K562 (cell line): ENCODE results near the gene HTR1D. TPM values are rescaled to one million over a fixed set of nuclear protein-coding genes. Genes with fewer than 3 reads are reported as not detected.

Experiments
- ATAC-seq: fragments of 200-7000 bp; cut with Tn5 transposase; 3 replicates; pipeline ENCODE4 v1.9.1; 2020; ENCODE audit warnings: moderate library complexity
- BruUV-seq: library from RNA; stranded (reverse); fragments of 400-500 nt; replicated peaks from 2 replicates; lab custom pipeline; 2021; lab: Mats Ljungman, UMichigan
- CTCF ChIA-PET: fragments of 300-600 bp; formaldehyde crosslinking; extraction: SDS; loops from one replicate; lab custom pipeline; 2021; ENCODE audit warnings: low intra/inter-chr PET ratio; lab: Yijun Ruan, JAX
- POLR2A ChIA-PET: fragments of 300-600, 350-650 bp; sonication (Branson Sonifier 250); formaldehyde crosslinking; extraction: SDS; loops from one replicate; lab custom pipeline; 2021; ENCODE audit warnings: antibody characterized with exemption, inconsistent platforms; lab: Yijun Ruan, JAX
- DNase-seq, 4 experiments: peaks; one replicate each; pipeline versions ENCODE4 v3.0.0 to v3.0.0-alpha.2; 2011 to 2018; ENCODE audit warnings: low spot score in 3 of 4, mixed read lengths in 3 of 4; ENCODE audit errors: extremely low read depth in 1 of 4
- FAIRE-seq: peaks from 2 replicates; lab custom pipeline; 2011; peaks lifted over from hg19 to GRCh38; lab: Jason Lieb, UNC
- H2AFZ ChIP-seq: 2 replicates; pipeline ENCODE4 v1.6.0; 2011; ENCODE audit warnings: low read depth, low read length, control low read depth, inconsistent platforms
- H3K27ac ChIP-seq: fragments of 200-600 bp; 3 replicates; pipeline ENCODE4 v1.8.0; 2011; ENCODE audit warnings: low read depth, mild to moderate bottlenecking, control low read depth, inconsistent platforms, low read length, moderate library complexity, mixed read lengths; ENCODE audit errors: extremely low read depth
- H3K27me3 ChIP-seq, 2 experiments: fragments of 300-600 bp in 1 of 2; 2 replicates in 1 of 2; 3 replicates in 1 of 2; pipeline versions ENCODE4 v1.6.0 to v1.8.0; 2011; ENCODE audit warnings: inconsistent platforms in 2 of 2, low read length in 2 of 2, mild to moderate bottlenecking in 1 of 2, mixed read lengths in 1 of 2, moderate library complexity in 1 of 2; ENCODE audit not compliant: control insufficient read depth in 2 of 2, insufficient read depth in 2 of 2
- H3K36me3 ChIP-seq: fragments of 300-600 bp; 3 replicates; pipeline ENCODE4 v1.8.0; 2011; ENCODE audit warnings: mild to moderate bottlenecking, low read length, inconsistent platforms; ENCODE audit not compliant: control insufficient read depth, insufficient read depth
- H3K4me1 ChIP-seq, 2 experiments: fragments of 200-600 bp in 1 of 2; replicated peaks in 1 of 2; 2 replicates in 1 of 2; 3 replicates in 1 of 2; pipeline versions ENCODE4 v1.5.1 to v1.8.0; 2011; ENCODE audit warnings: inconsistent platforms in 2 of 2, low read length in 2 of 2, mild to moderate bottlenecking in 1 of 2, mixed read lengths in 1 of 2, moderate library complexity in 1 of 2; ENCODE audit not compliant: control insufficient read depth in 2 of 2, insufficient read depth in 2 of 2
- H3K4me2 ChIP-seq: 2 replicates; pipeline ENCODE4 v1.6.1; 2011; ENCODE audit warnings: low read length, control low read depth, inconsistent platforms, mixed read lengths; ENCODE audit not compliant: insufficient read depth
- H3K4me3 ChIP-seq: fragments of 200-600 bp; sonication (generic), shearing (Covaris generic); 2 replicates; pipeline ENCODE4 v1.5.1; 2016; ENCODE audit warnings: control low read depth, inconsistent platforms
- H3K79me2 ChIP-seq: fragments of 200-600 bp; 3 replicates; pipeline ENCODE4 v1.8.0; 2011; ENCODE audit warnings: low read length, inconsistent platforms; ENCODE audit not compliant: control insufficient read depth, insufficient read depth
- H3K9ac ChIP-seq, 2 experiments: 2 replicates each; pipeline versions ENCODE4 v1.6.0 to v1.6.1; 2011; ENCODE audit warnings: low read depth in 2 of 2, low read length in 2 of 2, control low read depth in 1 of 2, inconsistent platforms in 1 of 2, mild to moderate bottlenecking in 1 of 2, mixed read lengths in 1 of 2; ENCODE audit not compliant: insufficient read depth in 1 of 2
- H3K9me1 ChIP-seq: one replicate; pipeline ENCODE4 v1.6.0; 2011; ENCODE audit warnings: inconsistent platforms, mild to moderate bottlenecking, low read length, moderate library complexity; ENCODE audit not compliant: control insufficient read depth, insufficient read depth
- H3K9me3 ChIP-seq: replicated peaks from 2 replicates; pipeline ENCODE4 v1.5.1; 2011; ENCODE audit warnings: low read depth, low read length, inconsistent platforms; ENCODE audit not compliant: control insufficient read depth, insufficient read depth
- H4K20me1 ChIP-seq: replicated peaks from 2 replicates; pipeline ENCODE4 v1.6.1; 2011; ENCODE audit warnings: low read length, inconsistent platforms, mixed read lengths; ENCODE audit not compliant: control insufficient read depth, insufficient read depth
- ARID4B ChIP-seq: sonication (generic); formaldehyde crosslinking; IDR thresholded peaks from 2 replicates; pipeline ENCODE4 v1.8.0; 2022; ENCODE audit warnings: mild to moderate bottlenecking, missing genetic modification reagents
- CC2D1A ChIP-seq: fragments of 450-650 bp; IDR thresholded peaks from 2 replicates; pipeline ENCODE4 v1.6.1; 2017; ENCODE audit warnings: mild to moderate bottlenecking
- NFIC ChIP-seq: fragments of 450-650 bp; IDR thresholded peaks from 2 replicates; pipeline ENCODE4 v1.6.1; 2017; ENCODE audit warnings: mild to moderate bottlenecking, inconsistent platforms
- SMARCA4 ChIP-seq: fragments of 450-650 bp; IDR thresholded peaks from 2 replicates; pipeline ENCODE4 v1.6.1; 2016
- ZBTB26 ChIP-seq: fragments of 450-650 bp; formaldehyde crosslinking; IDR thresholded peaks from 2 replicates; pipeline ENCODE4 v1.4.0; 2022; ENCODE audit warnings: missing genetic modification characterization
- WGBS: fragments of 100-300 bp; shearing (Covaris generic); methylation state at CpG from one replicate; pipeline ENCODE4 v1.1.6; 2016; ENCODE audit warnings: low coverage, mixed read lengths; ENCODE audit not compliant: insufficient coverage; ENCODE audit errors: missing lambda C conversion rate; 5-methylcytosine and 5-hydroxymethylcytosine counted together
- in situ Hi-C: fragments of 300-500 bp; cut with MboI; formaldehyde crosslinking; loops from 4 replicates; pipeline ENCODE4 v1.15.0; 2018; ENCODE audit warnings: inconsistent platforms, mixed read lengths
- intact Hi-C: fragments of 100-400 bp; cut with micrococcal nuclease; formaldehyde crosslinking; loops from 2 replicates; pipeline ENCODE4 v1.14.2; 2022
- polyA plus RNA-seq, 8 experiments: library from polyadenylated mRNA; depleted of rRNA in 4 of 8; stranded (reverse) in 5 of 8; unstranded in 3 of 8; fragments of >200 nt; fragmentation: Nextera tagmentation in 2 of 8; fragmentation: Illumina TruSeq in 1 of 8; extraction: Ambion mirVana in 2 of 8; extraction: Trizol in 1 of 8; gene quantifications; 2 replicates each; pipeline versions ENCODE4 v1.2.1 to v1.2.3, GENCODE V29; 2011 to 2014; ENCODE audit warnings: inconsistent platforms in 1 of 8, missing spikeins in 1 of 8
- total RNA-seq, 7 experiments: library from RNA; depleted of rRNA in 6 of 7; stranded (reverse); fragments of >200 nt in 6 of 7; fragmentation: Illumina TruSeq in 2 of 7; extraction: Trizol in 2 of 7; gene quantifications; 2 replicates each; pipeline versions ENCODE4 v1.2.1 to v1.2.3, GENCODE V29; 2011 to 2021; ENCODE audit warnings: low replicate concordance in 1 of 7

The HTR1D gene
- total and polyA plus RNA-seq, 9 of the 15 experiments (the other 6 are each of a cell fraction or from before 2014, with no cell fraction given) = 0.03 to 0.09 (median 0.04) TPM; not detected in 4

GRCh38 chr1:23188434-23188884 is 28.8 kb downstream of the HTR1D start:
- H3K4me1 ChIP-seq = peaks cover 0 to 3% of the 10 kb centered on the region in 2 experiments; a peak in 2 of 5 replicates
- intact Hi-C loops = no loop called here
- no peaks in the 10 kb centered on the region for H3K9me1 ChIP-seq
- FAIRE-seq (no peak), DNase-seq (no peak), ATAC-seq (no peak)
- WGBS = 13% methylated on average over 6 of the region's 6 CpGs
- no peak overlapping the region for H3K4me2 ChIP-seq
- H4K20me1 ChIP-seq = peaks cover 4% of the 10 kb centered on the region; the same call in 1 of the 2 replicates
- POLR2A ChIA-PET = no interaction called here
- no peaks in the 10 kb centered on the region for H3K36me3 ChIP-seq
- H3K9ac ChIP-seq = peak overlapping the region in 1 of 2 experiments; percentile 53; a peak in 1 of 4 replicates
- no peaks in the 10 kb centered on the region for H3K9me3 ChIP-seq
- H3K79me2 ChIP-seq = no peaks in the 10 kb centered on the region
- H2AFZ ChIP-seq = no peak overlapping the region
- TF ChIP-seq SMARCA4 (no peak), ZBTB26 (CRISPR knock-in tag) (no peak), CC2D1A (no peak), ARID4B (CRISPR knock-in tag) (peak; percentile 34; the same call in 1 of the 2 replicates), NFIC (peak; percentile 79)
- H3K4me3 ChIP-seq = no peak overlapping the region
- in situ Hi-C loops = loop anchor here (5.0 kb wide), 2 partner anchors 91 to 211 kb away; no protein-coding TSS in a partner anchor
- peaks cover 19 to 28% of the 10 kb centered on the region in 2 experiments for H3K27me3 ChIP-seq
- CTCF ChIA-PET = no interaction called here
- H3K27ac ChIP-seq = no peak overlapping the region
- no TSS peak for BruUV-seq
